Activated naive CD8-positive, alpha-beta T cell treated with anti-CD3 and anti-CD28 coated beads, Interleukin-2, amount 10 ng/mL, durations not matched to agents 7 days and 5 days (primary cell): Measurements from ENCODE around the gene FCN3. TPM values are rescaled to one million over a fixed set of nuclear protein-coding genes. Genes with fewer than 3 reads are reported as not detected.

Source experiments
- ATAC-seq: fragments of 150-1000 bp; cut with Tn5 transposase; one replicate; pipeline ENCODE4 v1.10.0; 2021; ENCODE audit warnings: low read depth, moderate library complexity
- POLR2A ChIA-PET: fragments of 350-600 bp; sonication (Branson Sonifier 250); formaldehyde crosslinking; loops from one replicate; lab custom pipeline; 2021; ENCODE audit warnings: antibody characterized with exemption; lab: Charles Lee
- DNase-seq: peaks from one replicate; pipeline ENCODE4 v3.0.0; 2021
- H3K27ac Mint-ChIP-seq: one replicate; pipeline ENCODE4 v1.8.0; 2022; ENCODE audit warnings: mild to moderate bottlenecking, mixed read lengths
- H3K27me3 Mint-ChIP-seq: one replicate; pipeline ENCODE4 v1.8.0; 2022; ENCODE audit warnings: mild to moderate bottlenecking, moderate library complexity, mixed read lengths
- H3K36me3 Mint-ChIP-seq: one replicate; pipeline ENCODE4 v1.8.0; 2021; ENCODE audit warnings: mild to moderate bottlenecking, mixed read lengths
- H3K4me1 Mint-ChIP-seq: one replicate; pipeline ENCODE4 v1.8.0; 2021; ENCODE audit warnings: mixed read lengths
- H3K4me3 Mint-ChIP-seq: one replicate; pipeline ENCODE4 v1.8.0; 2022; ENCODE audit warnings: mild to moderate bottlenecking, moderate library complexity, mixed read lengths
- H3K9me3 Mint-ChIP-seq: one replicate; pipeline ENCODE4 v1.8.0; 2021; ENCODE audit warnings: mixed read lengths
- total RNA-seq, 2 experiments: library from RNA; stranded (reverse); gene quantifications; one replicate each; pipeline ENCODE4 v1.2.3, GENCODE V29; 2021

FCN3 gene
- total RNA-seq, 2 experiments from 2014 or later, result not detected

- Mint-ChIP-seq H3K27ac (peak overlapping the region; percentile 86), H3K36me3 (no peaks in the 10 kb centered on the region), H3K9me3 (no peaks in the 10 kb centered on the region), H3K4me3 (peak overlapping the region; percentile 78), H3K4me1 (peaks cover 27% of the 10 kb centered on the region), H3K27me3 (peaks cover 6% of the 10 kb centered on the region)
- POLR2A ChIA-PET, result interaction anchor here (1.0 to 4.2 kb wide), 14 partner anchors 8 to 248 kb away, joined by 3 to 29 read pairs (median 4); partner anchors contain the start of genes MAP3K6 and SYTL1
- peak; percentile 23 for ATAC-seq
- peak; percentile 49 for DNase-seq
Observed at GRCh38 chr1:27356619-27357280, 17.9 kb downstream of the FCN3 start.

- H3K9me3 Mint-ChIP-seq, result no peaks in the 10 kb centered on the region
- peaks cover 27% of the 10 kb centered on the region for H3K4me1 Mint-ChIP-seq
- DNase-seq (no peak), ATAC-seq (no peak)
- H3K27ac Mint-ChIP-seq, result peak overlapping the region; percentile 86
- peak overlapping the region; percentile 48 for H3K4me3 Mint-ChIP-seq
- no peaks in the 10 kb centered on the region for H3K36me3 Mint-ChIP-seq
- peaks cover 6% of the 10 kb centered on the region for H3K27me3 Mint-ChIP-seq
- POLR2A ChIA-PET, result interaction anchor here (1.1 to 4.2 kb wide), 4 partner anchors 9 to 32 kb away, joined by 3 to 29 read pairs (median 14); partner anchors contain the start of genes MAP3K6 and SYTL1
Observed at GRCh38 chr1:27356277-27356618, 18.4 kb downstream of the FCN3 start.

GRCh38 chr1:27355683-27356082, 18.9 kb downstream of the FCN3 start:
- ATAC-seq (no peak), DNase-seq (no peak)
- Mint-ChIP-seq H3K9me3 (no peaks in the 10 kb centered on the region), H3K27me3 (peaks cover 6% of the 10 kb centered on the region), H3K36me3 (no peaks in the 10 kb centered on the region), H3K4me1 (peaks cover 27% of the 10 kb centered on the region), H3K27ac (peak overlapping the region; percentile 86), H3K4me3 (no peak overlapping the region)
- POLR2A ChIA-PET, result interaction anchor here (1.1 to 4.2 kb wide), 4 partner anchors 10 to 31 kb away, joined by 3 to 29 read pairs (median 14); partner anchors contain the start of genes MAP3K6 and SYTL1

DNA sequence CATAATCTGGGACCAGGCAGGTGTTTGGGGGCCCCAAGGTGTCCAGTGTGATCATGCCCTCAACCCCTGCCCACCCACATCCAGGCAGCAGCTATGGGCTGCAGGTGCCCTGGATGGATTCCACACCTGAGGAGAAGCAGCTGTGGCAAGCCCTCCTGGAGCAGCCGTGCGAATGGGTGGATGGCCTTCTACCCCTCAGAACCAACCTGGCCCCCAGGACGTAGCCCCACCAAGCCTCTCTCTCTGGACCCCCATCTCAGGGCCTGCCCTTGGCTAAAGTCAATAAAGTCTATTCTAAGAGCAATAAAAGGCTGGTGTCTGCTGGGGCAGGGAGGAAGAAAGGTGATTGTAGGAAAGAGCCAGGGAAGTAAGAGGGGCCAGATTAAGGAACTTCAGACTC, 21.0 kb downstream of the FCN3 start:
- Mint-ChIP-seq H3K4me1 (peaks cover 13% of the 10 kb centered on the region), H3K27ac (no peak overlapping the region), H3K27me3 (no peaks in the 10 kb centered on the region), H3K4me3 (no peak overlapping the region), H3K9me3 (no peaks in the 10 kb centered on the region), H3K36me3 (no peaks in the 10 kb centered on the region)
- DNase-seq (no peak), ATAC-seq (no peak)
- POLR2A ChIA-PET, result interaction anchor here (0.7 to 4.2 kb wide), 4 partner anchors 9 to 180 kb away, joined by 3 to 29 read pairs (median 4); no protein-coding TSS in a partner anchor

- POLR2A ChIA-PET, result interaction anchor here (1.3 to 1.5 kb wide), 2 partner anchors 10 to 12 kb away, joined by 3 to 5 read pairs; no protein-coding TSS in a partner anchor
- ATAC-seq (no peak), DNase-seq (no peak)
- H3K27me3 Mint-ChIP-seq, result no peaks in the 10 kb centered on the region
- H3K36me3 Mint-ChIP-seq, result peaks cover under 1% of the 10 kb centered on the region
- peaks cover 13% of the 10 kb centered on the region for H3K4me1 Mint-ChIP-seq
- no peak overlapping the region for H3K27ac Mint-ChIP-seq
- no peaks in the 10 kb centered on the region for H3K9me3 Mint-ChIP-seq
- H3K4me3 Mint-ChIP-seq, result no peak overlapping the region
Observed at GRCh38 chr1:27353166-27353565, 21.5 kb downstream of the FCN3 start.

DNA sequence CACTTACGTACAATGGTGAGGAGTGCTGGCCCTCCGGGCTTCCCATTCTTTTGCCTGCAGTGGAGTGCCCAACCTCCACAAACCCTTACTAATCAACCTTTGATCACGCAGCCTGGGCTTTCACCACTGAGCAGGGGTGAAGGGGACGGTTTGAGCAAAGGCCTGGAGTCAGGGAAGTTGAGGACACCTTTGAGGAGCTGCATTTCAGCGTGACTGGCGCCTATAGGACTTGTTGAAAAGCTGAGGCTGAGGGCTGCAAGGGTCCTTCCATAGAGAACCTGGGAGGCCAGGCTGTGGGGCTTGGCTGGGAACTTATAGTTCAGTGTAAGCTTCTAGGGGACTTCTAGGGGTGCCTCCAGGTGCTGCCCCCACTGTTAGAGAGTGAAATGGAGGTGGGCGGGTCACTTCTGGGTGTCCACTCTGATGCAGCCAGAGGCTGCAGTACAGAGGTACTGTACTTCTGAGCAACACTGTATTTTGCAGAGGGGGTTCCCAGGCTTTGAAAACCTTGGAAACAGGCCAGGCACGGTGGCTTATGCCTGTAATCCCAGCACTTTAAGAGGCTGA, 23.0 kb downstream of the FCN3 start:
- DNase-seq (no peak), ATAC-seq (no peak)
- no peak overlapping the region for H3K27ac Mint-ChIP-seq
- H3K4me1 Mint-ChIP-seq, result peaks cover 12% of the 10 kb centered on the region
- POLR2A ChIA-PET, result interaction anchor here (1.8 kb wide), 1 partner anchor 10 kb away, joined by 5 read pairs; the partner anchor contains the start of gene SYTL1
- peaks cover 4% of the 10 kb centered on the region for H3K36me3 Mint-ChIP-seq
- no peak overlapping the region for H3K4me3 Mint-ChIP-seq
- no peaks in the 10 kb centered on the region for H3K27me3 Mint-ChIP-seq
- H3K9me3 Mint-ChIP-seq, result no peaks in the 10 kb centered on the region

DNA sequence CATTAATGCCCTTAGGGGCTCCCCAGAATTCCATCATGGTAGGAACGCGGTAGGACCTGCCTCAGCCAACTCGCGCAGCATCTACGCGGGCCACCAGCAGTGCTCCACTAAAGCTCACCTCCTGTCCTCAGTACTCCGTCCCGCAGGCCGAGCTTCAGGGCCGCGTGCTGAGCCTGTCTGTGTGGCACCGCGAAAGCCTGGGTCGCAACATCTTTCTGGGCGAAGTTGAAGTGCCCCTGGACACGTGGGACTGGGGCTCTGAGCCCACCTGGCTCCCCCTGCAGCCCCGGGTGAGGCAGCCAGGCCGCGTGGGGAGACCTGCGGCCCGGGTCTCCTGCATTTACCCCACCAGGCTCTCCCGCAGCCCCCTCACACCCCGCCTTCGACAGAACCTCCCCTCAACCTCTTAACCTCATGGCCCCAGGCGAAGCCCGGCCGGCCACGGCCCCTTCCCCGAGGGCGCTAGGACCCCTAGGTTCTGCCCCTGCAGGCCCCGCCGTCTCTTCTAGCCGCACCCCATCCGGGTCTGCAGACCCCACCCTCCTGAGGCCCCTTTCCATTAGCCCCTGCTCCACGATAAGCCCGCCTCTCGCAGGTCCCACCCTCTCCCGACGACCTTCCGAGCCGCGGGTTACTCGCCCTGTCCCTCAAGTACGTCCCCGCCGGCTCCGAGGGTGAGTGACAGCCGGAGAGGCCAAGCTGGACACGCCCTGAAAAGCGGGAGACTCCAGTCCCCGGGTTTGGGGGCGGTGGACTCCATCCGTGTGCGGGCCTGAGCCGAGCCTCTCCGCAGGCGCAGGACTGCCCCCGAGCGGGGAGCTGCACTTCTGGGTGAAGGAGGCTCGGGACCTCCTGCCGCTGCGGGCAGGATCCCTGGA, 23.7 kb downstream of the FCN3 start:
- H3K27me3 Mint-ChIP-seq, result no peaks in the 10 kb centered on the region
- DNase-seq, result no peak
- no peaks in the 10 kb centered on the region for H3K9me3 Mint-ChIP-seq
- H3K4me1 Mint-ChIP-seq, result peaks cover 8% of the 10 kb centered on the region
- H3K36me3 Mint-ChIP-seq, result peaks cover 8% of the 10 kb centered on the region
- POLR2A ChIA-PET, result interaction anchor here (1.8 to 2.1 kb wide), 2 partner anchors 9 kb away, joined by 5 to 11 read pairs; partner anchors contain the start of gene SYTL1
- H3K27ac Mint-ChIP-seq, result no peak overlapping the region
- ATAC-seq, result no peak
- H3K4me3 Mint-ChIP-seq, result no peak overlapping the region

GRCh38 chr1:27349784-27350662, 24.6 kb downstream of the FCN3 start:
- Mint-ChIP-seq H3K9me3 (no peaks in the 10 kb centered on the region), H3K4me3 (no peak overlapping the region), H3K4me1 (peaks cover 3% of the 10 kb centered on the region), H3K36me3 (peaks cover 8% of the 10 kb centered on the region), H3K27me3 (no peaks in the 10 kb centered on the region), H3K27ac (no peak overlapping the region)
- no peak for DNase-seq
- POLR2A ChIA-PET, result interaction anchor here (0.5 to 2.2 kb wide), 4 partner anchors 8 to 31 kb away, joined by 3 to 11 read pairs (median 7); partner anchors contain the start of gene SYTL1
- peak; percentile 28 for ATAC-seq

DNA sequence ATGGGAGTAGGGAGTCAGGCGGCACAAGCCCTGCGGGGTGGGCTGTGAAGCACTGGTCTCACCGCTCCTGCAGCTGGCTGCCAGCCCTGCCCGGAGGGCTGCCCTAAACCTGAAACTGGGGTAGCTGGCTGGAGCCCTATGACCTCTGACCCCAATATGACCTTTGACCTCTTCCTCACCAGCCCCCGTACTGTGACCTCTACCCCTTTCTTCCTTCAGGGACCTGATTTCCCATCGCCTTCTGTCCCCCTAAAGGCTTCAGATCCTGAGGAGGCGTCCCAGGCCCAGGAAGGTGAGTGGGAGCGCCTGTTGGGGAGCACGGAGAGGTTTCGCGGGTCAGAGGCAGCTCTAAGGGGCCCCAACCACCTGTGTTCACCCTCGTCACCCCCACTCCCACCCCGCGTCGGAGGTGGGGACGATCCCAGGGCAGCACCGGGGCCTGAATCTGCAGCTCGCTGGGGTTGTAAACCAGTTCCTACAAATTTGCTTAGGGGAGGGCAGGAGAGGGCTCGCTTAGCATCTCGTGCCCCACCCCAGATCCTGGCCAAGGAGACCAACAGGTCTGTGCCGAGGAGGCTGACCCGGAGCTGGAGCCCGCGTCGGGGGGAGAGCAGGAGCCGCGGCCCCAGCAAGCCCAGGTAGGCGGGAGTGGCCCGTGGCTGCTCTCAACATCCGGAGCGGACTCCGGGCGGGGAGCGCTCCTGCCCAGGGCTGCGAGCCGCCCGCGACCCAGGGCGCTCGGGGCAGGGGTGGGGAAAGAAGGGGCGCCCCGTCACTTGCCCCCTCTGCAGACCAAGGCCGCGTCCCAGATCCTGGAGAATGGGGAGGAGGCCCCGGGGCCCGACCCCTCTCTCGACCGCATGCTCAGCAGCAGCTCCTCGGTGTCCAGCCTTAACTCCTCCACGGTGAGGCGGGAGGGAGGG, 25.5 kb downstream of the FCN3 start:
- ATAC-seq, result peak; percentile 73
- Mint-ChIP-seq H3K4me1 (peaks cover 6% of the 10 kb centered on the region), H3K9me3 (no peaks in the 10 kb centered on the region), H3K27ac (no peak overlapping the region), H3K4me3 (peak overlapping the region; percentile 49), H3K36me3 (peaks cover 8% of the 10 kb centered on the region), H3K27me3 (no peaks in the 10 kb centered on the region)
- POLR2A ChIA-PET, result interaction anchor here (0.5 to 2.2 kb wide), 6 partner anchors 8 to 40 kb away, joined by 3 to 11 read pairs (median 4); partner anchors contain the start of genes MAP3K6 and SYTL1
- DNase-seq, result peak; percentile 65

GRCh38 chr1:27346991-27347624, 27.5 kb downstream of the FCN3 start:
- H3K27ac Mint-ChIP-seq, result peak overlapping the region; percentile 69
- peaks cover 11% of the 10 kb centered on the region for H3K36me3 Mint-ChIP-seq
- POLR2A ChIA-PET, result interaction anchor here (1.1 kb wide), 1 partner anchor 15 kb away, joined by 3 read pairs; no protein-coding TSS in a partner anchor
- no peak for DNase-seq
- H3K4me3 Mint-ChIP-seq, result no peak overlapping the region
- H3K4me1 Mint-ChIP-seq, result peaks cover 16% of the 10 kb centered on the region
- H3K9me3 Mint-ChIP-seq, result no peaks in the 10 kb centered on the region
- no peaks in the 10 kb centered on the region for H3K27me3 Mint-ChIP-seq
- no peak for ATAC-seq

DNA sequence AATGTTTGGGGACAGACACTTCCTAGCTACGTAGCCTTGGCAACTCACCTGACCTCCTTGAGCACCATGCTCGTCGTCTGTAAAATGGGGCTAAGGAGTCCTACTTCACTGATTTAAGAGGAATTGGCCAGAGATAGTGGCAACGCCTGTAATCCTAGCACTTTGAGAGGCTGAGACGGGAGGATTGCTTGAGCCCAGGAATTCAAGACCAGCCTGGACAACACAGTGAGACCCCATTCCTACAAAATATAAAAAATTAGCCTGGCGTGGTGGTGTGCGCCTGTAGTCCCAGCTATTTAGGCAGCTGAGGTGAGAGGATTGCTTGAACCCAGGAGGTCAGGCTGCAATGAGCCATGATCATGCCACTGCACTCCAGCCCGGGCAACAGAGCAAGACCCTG, 28.3 kb downstream of the FCN3 start:
- no peak for ATAC-seq
- no peak for DNase-seq
- no peak overlapping the region for H3K4me3 Mint-ChIP-seq
- no peaks in the 10 kb centered on the region for H3K27me3 Mint-ChIP-seq
- H3K36me3 Mint-ChIP-seq, result peaks cover 11% of the 10 kb centered on the region
- POLR2A ChIA-PET, result interaction anchor here (3.1 kb wide), 1 partner anchor 9 kb away, joined by 29 read pairs; no protein-coding TSS in a partner anchor
- H3K4me1 Mint-ChIP-seq, result peaks cover 20% of the 10 kb centered on the region
- H3K27ac Mint-ChIP-seq, result no peak overlapping the region
- no peaks in the 10 kb centered on the region for H3K9me3 Mint-ChIP-seq
